ENCODE measurements around the gene ARHGEF28.

DNA sequence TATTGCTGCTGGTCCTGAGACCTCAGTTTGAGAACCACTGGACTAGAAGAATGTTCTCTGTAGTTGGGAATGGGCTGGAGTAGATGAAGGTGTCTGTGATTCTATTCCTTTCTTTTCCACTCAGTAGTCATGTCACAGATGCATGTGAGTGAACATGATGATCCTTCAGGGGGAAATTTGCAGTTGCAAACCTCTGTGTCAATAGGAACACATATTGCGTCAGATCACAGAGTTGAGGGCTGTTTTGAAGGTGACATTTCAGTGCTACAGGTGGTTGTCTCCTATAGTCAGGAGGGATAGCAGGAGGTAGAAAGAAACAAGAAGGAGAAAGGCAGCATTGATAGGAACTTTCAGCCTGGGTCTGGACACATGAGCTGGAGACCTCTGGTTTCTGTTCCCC, 239.3 kb downstream of the ARHGEF28 start:
- TF ChIP-seq TAF1 (IDR thresholded peaks at IDR 0.05; ENCODE audit: borderline replicate concordance, insufficient read depth, low read length) (no peak), POLR2AphosphoS5 (IDR thresholded peaks at IDR 0.05; ENCODE audit: low read depth, low read length) (no peak), SIN3A (IDR thresholded peaks at IDR 0.05; ENCODE audit: borderline replicate concordance, insufficient read depth, low read length) (no peak)
- TF ChIP-seq, protein P1, sequence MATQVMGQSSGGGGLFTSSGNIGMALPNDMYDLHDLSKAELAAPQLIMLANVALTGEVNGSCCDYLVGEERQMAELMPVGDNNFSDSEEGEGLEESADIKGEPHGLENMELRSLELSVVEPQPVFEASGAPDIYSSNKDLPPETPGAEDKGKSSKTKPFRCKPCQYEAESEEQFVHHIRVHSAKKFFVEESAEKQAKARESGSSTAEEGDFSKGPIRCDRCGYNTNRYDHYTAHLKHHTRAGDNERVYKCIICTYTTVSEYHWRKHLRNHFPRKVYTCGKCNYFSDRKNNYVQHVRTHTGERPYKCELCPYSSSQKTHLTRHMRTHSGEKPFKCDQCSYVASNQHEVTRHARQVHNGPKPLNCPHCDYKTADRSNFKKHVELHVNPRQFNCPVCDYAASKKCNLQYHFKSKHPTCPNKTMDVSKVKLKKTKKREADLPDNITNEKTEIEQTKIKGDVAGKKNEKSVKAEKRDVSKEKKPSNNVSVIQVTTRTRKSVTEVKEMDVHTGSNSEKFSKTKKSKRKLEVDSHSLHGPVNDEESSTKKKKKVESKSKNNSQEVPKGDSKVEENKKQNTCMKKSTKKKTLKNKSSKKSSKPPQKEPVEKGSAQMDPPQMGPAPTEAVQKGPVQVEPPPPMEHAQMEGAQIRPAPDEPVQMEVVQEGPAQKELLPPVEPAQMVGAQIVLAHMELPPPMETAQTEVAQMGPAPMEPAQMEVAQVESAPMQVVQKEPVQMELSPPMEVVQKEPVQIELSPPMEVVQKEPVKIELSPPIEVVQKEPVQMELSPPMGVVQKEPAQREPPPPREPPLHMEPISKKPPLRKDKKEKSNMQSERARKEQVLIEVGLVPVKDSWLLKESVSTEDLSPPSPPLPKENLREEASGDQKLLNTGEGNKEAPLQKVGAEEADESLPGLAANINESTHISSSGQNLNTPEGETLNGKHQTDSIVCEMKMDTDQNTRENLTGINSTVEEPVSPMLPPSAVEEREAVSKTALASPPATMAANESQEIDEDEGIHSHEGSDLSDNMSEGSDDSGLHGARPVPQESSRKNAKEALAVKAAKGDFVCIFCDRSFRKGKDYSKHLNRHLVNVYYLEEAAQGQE (IDR thresholded peaks at IDR 0.05; ENCODE audit: insufficient read depth in 1 of 2, low read depth in 2 of 2, low read length in 2 of 2) = no peak
